ENCODE results near the gene FADS6.

FADS6 gene

DNA sequence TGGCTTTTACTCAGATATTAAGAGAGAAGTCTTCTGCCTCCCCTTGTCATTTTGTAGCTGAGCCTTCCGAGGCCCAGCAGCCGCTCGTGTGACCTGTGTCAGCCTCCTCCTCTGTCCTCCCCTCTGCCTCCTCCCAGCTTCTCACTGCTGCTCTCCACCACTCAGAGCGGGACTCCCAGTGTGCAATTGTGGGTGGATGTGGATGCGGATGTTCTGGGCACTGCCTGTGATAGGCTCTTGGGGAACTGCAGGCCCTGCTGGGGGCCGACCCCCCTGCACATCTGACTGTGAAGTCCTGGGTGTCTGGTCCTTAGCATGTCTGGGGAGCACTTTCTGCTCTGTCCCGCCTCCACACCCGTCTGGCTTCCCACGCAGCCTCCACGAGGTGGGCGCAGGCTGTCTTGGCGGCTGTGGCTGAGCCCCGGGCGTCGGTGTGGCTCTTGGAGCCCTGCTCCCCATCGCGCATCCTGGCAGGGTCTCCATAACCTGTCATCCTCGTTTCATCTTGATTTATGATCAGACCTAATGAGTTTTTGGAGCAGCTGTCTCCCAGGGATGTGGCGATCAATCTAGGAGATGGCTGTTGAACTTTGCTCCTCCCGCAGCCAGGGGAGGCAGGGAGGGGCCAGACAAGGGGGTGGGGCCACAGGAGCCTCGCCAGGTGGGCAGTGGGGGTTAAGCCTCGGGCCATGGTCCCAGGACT, 61.8 kb downstream of the FADS6 start:
- H3K9ac ChIP-seq (ENCODE audit: insufficient read length, low read depth): no peak overlapping the region
- DNase-seq (ENCODE audit: low read depth, low spot score): no peak
- peaks cover 7% of the 10 kb centered on the region for H3K4me1 ChIP-seq (ENCODE audit: insufficient read depth, insufficient read length)
- H3K27me3 ChIP-seq (ENCODE audit: insufficient read depth, insufficient read length): no peaks in the 10 kb centered on the region
- TF ChIP-seq ZNF274 (IDR thresholded peaks at IDR 0.05; ENCODE audit: low read depth, low read length) (no peak), SUZ12 (IDR thresholded peaks at IDR 0.05; ENCODE audit: extremely low read depth, insufficient read depth, insufficient read length) (no peak), YY1 (IDR thresholded peaks at IDR 0.05; ENCODE audit: insufficient read depth, insufficient read length) (no peak)
- H3K4me3 ChIP-seq (ENCODE audit: insufficient read length, low read depth): no peak overlapping the region
- H3K36me3 ChIP-seq (ENCODE audit: insufficient read depth, insufficient read length, low read length): peaks cover 54% of the 10 kb centered on the region
- H3K9me3 ChIP-seq (ENCODE audit: insufficient read depth, low read length): no peaks in the 10 kb centered on the region

GRCh38 chr17:74830861-74831260, 62.6 kb downstream of the FADS6 start:
- no peak overlapping the region for H3K9ac ChIP-seq (ENCODE audit: insufficient read length, low read depth)
- no peak for TF ChIP-seq SUZ12 (IDR thresholded peaks at IDR 0.05; ENCODE audit: extremely low read depth, insufficient read depth, insufficient read length)
- no peak for TF ChIP-seq YY1 (IDR thresholded peaks at IDR 0.05; ENCODE audit: insufficient read depth, insufficient read length)
- no peak for TF ChIP-seq ZNF274 (IDR thresholded peaks at IDR 0.05; ENCODE audit: low read depth, low read length)
- H3K27me3 ChIP-seq (ENCODE audit: insufficient read depth, insufficient read length): no peaks in the 10 kb centered on the region
- peaks cover 50% of the 10 kb centered on the region for H3K36me3 ChIP-seq (ENCODE audit: insufficient read depth, insufficient read length, low read length)
- H3K9me3 ChIP-seq (ENCODE audit: insufficient read depth, low read length): no peaks in the 10 kb centered on the region
- H3K4me3 ChIP-seq (ENCODE audit: insufficient read length, low read depth): no peak overlapping the region
- no peak for DNase-seq (ENCODE audit: low read depth, low spot score)
- peaks cover 7% of the 10 kb centered on the region for H3K4me1 ChIP-seq (ENCODE audit: insufficient read depth, insufficient read length)

DNA sequence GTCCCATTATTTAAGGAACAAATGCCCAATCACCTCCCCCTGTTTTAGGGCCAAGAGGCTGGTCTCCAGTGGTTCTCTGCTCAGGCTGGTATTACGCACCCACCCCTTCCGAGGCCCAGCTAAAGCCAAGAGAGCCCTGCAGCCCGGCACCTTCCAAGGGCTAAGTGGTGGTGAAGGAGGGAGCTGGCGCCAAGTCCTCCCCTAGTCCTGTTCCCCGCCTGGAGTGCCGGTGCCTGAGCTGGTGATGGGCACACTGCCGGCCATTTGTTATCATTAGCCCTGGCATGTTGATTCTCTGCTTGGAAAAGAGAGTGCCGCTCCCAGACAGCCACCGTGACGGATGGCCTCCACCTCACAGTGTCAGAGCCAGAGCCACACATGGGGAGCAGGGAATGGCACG, 65.6 kb downstream of the FADS6 start:
- no peak overlapping the region for H3K9ac ChIP-seq (ENCODE audit: insufficient read length, low read depth)
- DNase-seq (ENCODE audit: low read depth, low spot score): no peak
- H3K4me1 ChIP-seq (ENCODE audit: insufficient read depth, insufficient read length): no peaks in the 10 kb centered on the region
- TF ChIP-seq SUZ12 (IDR thresholded peaks at IDR 0.05; ENCODE audit: extremely low read depth, insufficient read depth, insufficient read length) (no peak), ZNF274 (IDR thresholded peaks at IDR 0.05; ENCODE audit: low read depth, low read length) (no peak), YY1 (IDR thresholded peaks at IDR 0.05; ENCODE audit: insufficient read depth, insufficient read length) (no peak)
- H3K4me3 ChIP-seq (ENCODE audit: insufficient read length, low read depth): no peak overlapping the region
- peaks cover 73% of the 10 kb centered on the region for H3K36me3 ChIP-seq (ENCODE audit: insufficient read depth, insufficient read length, low read length)
- H3K9me3 ChIP-seq (ENCODE audit: insufficient read depth, low read length): no peaks in the 10 kb centered on the region
- H3K27me3 ChIP-seq (ENCODE audit: insufficient read depth, insufficient read length): no peaks in the 10 kb centered on the region
